H9 (cell line): Measurements from ENCODE around the gene FCHO1. TPM values are rescaled to one million over a fixed set of nuclear protein-coding genes. Genes with fewer than 3 reads are reported as not detected.

Experiments used
- DNase-seq: peaks from one replicate; pipeline ENCODE4 v3.0.0-alpha.2; 2017
- H2AFZ ChIP-seq: one replicate; pipeline ENCODE4 v1.6.1; 2013; ENCODE audit warnings: mild to moderate bottlenecking, low read length, control low read depth, moderate library complexity
- H2AK5ac ChIP-seq: 2 replicates; pipeline ENCODE4 v1.6.1; 2013; ENCODE audit warnings: low read length, control low read depth, mixed read lengths; ENCODE audit not compliant: insufficient read length
- H2BK120ac ChIP-seq: one replicate; pipeline ENCODE4 v1.6.1; 2013; ENCODE audit warnings: low read depth, mild to moderate bottlenecking, low read length, control low read depth, inconsistent platforms; ENCODE audit not compliant: poor library complexity, severe bottlenecking
- H2BK12ac ChIP-seq: 2 replicates; pipeline ENCODE4 v1.6.1; 2013; ENCODE audit warnings: low read length, control low read depth, mixed read lengths, low read depth; ENCODE audit not compliant: insufficient read length
- H2BK15ac ChIP-seq: 2 replicates; pipeline ENCODE4 v1.6.1; 2013; ENCODE audit warnings: low read depth, low read length, control low read depth
- H2BK20ac ChIP-seq: one replicate; pipeline ENCODE4 v1.6.1; 2013; ENCODE audit warnings: low read depth, mild to moderate bottlenecking, low read length, control low read depth, inconsistent platforms; ENCODE audit not compliant: poor library complexity, severe bottlenecking
- H2BK5ac ChIP-seq: 2 replicates; pipeline ENCODE4 v1.6.1; 2013; ENCODE audit warnings: low read length, control low read depth, mixed read lengths; ENCODE audit not compliant: insufficient read length
- H3K14ac ChIP-seq: 2 replicates; pipeline ENCODE4 v1.6.1; 2013; ENCODE audit warnings: low read length, control low read depth; ENCODE audit not compliant: insufficient read depth
- H3K18ac ChIP-seq: 2 replicates; pipeline ENCODE4 v1.6.1; 2013; ENCODE audit warnings: low read depth, mild to moderate bottlenecking, mixed read lengths, low read length, control low read depth; ENCODE audit not compliant: insufficient read length
- H3K23ac ChIP-seq: 2 replicates; pipeline ENCODE4 v1.6.1; 2013; ENCODE audit warnings: low read length, control low read depth, mixed read lengths, low read depth; ENCODE audit not compliant: insufficient read length
- H3K23me2 ChIP-seq: 2 replicates; pipeline ENCODE4 v1.6.1; 2013; ENCODE audit warnings: low read depth, mild to moderate bottlenecking, mixed read lengths, low read length, control low read depth; ENCODE audit not compliant: insufficient read length, poor library complexity, severe bottlenecking
- H3K27ac ChIP-seq: 2 replicates; pipeline ENCODE4 v1.5.1; 2013; ENCODE audit warnings: low read length, control low read depth, mixed read lengths, low read depth; ENCODE audit not compliant: insufficient read length
- H3K27me3 ChIP-seq: 2 replicates; pipeline ENCODE4 v1.6.1; 2013; ENCODE audit warnings: low read length, control low read depth, inconsistent platforms; ENCODE audit not compliant: insufficient read depth
- H3K4ac ChIP-seq: 2 replicates; pipeline ENCODE4 v1.6.1; 2013; ENCODE audit warnings: low read depth, mild to moderate bottlenecking, control low read depth, inconsistent platforms, low read length, moderate library complexity
- H3K4me1 ChIP-seq: 2 replicates; pipeline ENCODE4 v1.6.1; 2013; ENCODE audit warnings: low read length, control low read depth, inconsistent platforms; ENCODE audit not compliant: insufficient read depth
- H3K4me2 ChIP-seq: 2 replicates; pipeline ENCODE4 v1.6.1; 2013; ENCODE audit warnings: low read length, control low read depth, mixed read lengths; ENCODE audit not compliant: insufficient read length, insufficient read depth
- H3K56ac ChIP-seq: 2 replicates; pipeline ENCODE4 v1.6.1; 2013; ENCODE audit warnings: low read depth, mild to moderate bottlenecking, mixed read lengths, low read length, control low read depth; ENCODE audit not compliant: insufficient read length
- H3K79me1 ChIP-seq: 2 replicates; pipeline ENCODE4 v1.6.1; 2013; ENCODE audit warnings: low read depth, mild to moderate bottlenecking, moderate library complexity, low read length, control low read depth, inconsistent platforms; ENCODE audit not compliant: insufficient read depth, poor library complexity, severe bottlenecking
- H3K79me2 ChIP-seq: 2 replicates; pipeline ENCODE4 v1.6.1; 2013; ENCODE audit warnings: low read length, control low read depth, inconsistent platforms; ENCODE audit not compliant: insufficient read depth
- H3K9ac ChIP-seq: 2 replicates; pipeline ENCODE4 v1.6.1; 2013; ENCODE audit warnings: low read length, control low read depth, mixed read lengths; ENCODE audit not compliant: insufficient read length; ENCODE audit errors: extremely low read depth
- H3K9me3 ChIP-seq: one replicate; pipeline ENCODE4 v1.6.1; 2013; ENCODE audit warnings: low read depth, low read length, inconsistent platforms; ENCODE audit not compliant: control insufficient read depth
- H3T11ph ChIP-seq: one replicate; pipeline ENCODE4 v1.6.1; 2013; ENCODE audit warnings: mild to moderate bottlenecking, low read length, control low read depth, inconsistent platforms
- H4K20me1 ChIP-seq: one replicate; pipeline ENCODE4 v1.6.1; 2013; ENCODE audit not compliant: control insufficient read depth, insufficient read length, insufficient read depth
- H4K5ac ChIP-seq: 2 replicates; pipeline ENCODE4 v1.6.1; 2013; ENCODE audit warnings: low read depth, mild to moderate bottlenecking, mixed read lengths, low read length, control low read depth; ENCODE audit not compliant: insufficient read length
- H4K8ac ChIP-seq: replicated peaks from 2 replicates; pipeline ENCODE4 v1.6.1; 2013; ENCODE audit warnings: low read length, control low read depth, mixed read lengths, low read depth; ENCODE audit not compliant: insufficient read length
- H4K91ac ChIP-seq: 2 replicates; pipeline ENCODE4 v1.6.1; 2013; ENCODE audit warnings: low read depth, mild to moderate bottlenecking, moderate library complexity, mixed read lengths, low read length, control low read depth; ENCODE audit not compliant: insufficient read length
- H3K27ac Mint-ChIP-seq, 3 experiments: 2 replicates in 2 of 3; 3 replicates in 1 of 3; pipeline ENCODE4 v1.8.0; 2020 to 2021; ENCODE audit warnings: mixed read lengths in 3 of 3, mild to moderate bottlenecking in 1 of 3, moderate library complexity in 1 of 3
- H3K27me3 Mint-ChIP-seq: 2 replicates; pipeline ENCODE4 v1.8.0; 2021; ENCODE audit warnings: low read depth, mild to moderate bottlenecking, moderate library complexity, mixed read lengths
- H3K36me3 Mint-ChIP-seq, 3 experiments: 2 replicates in 2 of 3; 3 replicates in 1 of 3; pipeline ENCODE4 v1.8.0; 2020 to 2021; ENCODE audit warnings: low read depth in 3 of 3, mixed read lengths in 3 of 3; ENCODE audit not compliant: insufficient read depth in 1 of 3
- H3K4me1 Mint-ChIP-seq, 2 experiments: 2 replicates each; pipeline ENCODE4 v1.8.0; 2020; ENCODE audit warnings: mixed read lengths in 2 of 2
- H3K4me3 Mint-ChIP-seq, 2 experiments: 2 replicates in 1 of 2; 3 replicates in 1 of 2; pipeline ENCODE4 v1.8.0; 2020 to 2021; ENCODE audit warnings: mild to moderate bottlenecking in 2 of 2, mixed read lengths in 2 of 2, moderate library complexity in 1 of 2
- H3K9me3 Mint-ChIP-seq, 2 experiments: 2 replicates in 1 of 2; 3 replicates in 1 of 2; pipeline ENCODE4 v1.8.0; 2020; ENCODE audit warnings: mild to moderate bottlenecking in 2 of 2, mixed read lengths in 2 of 2, moderate library complexity in 1 of 2
- CTCF ChIP-seq: fragments of 200-600 bp; sonication (generic); conservative IDR thresholded peaks from 3 replicates; pipeline ENCODE4 v1.8.0; 2021; ENCODE audit warnings: antibody characterized with exemption, mild to moderate bottlenecking
- WGBS: extraction: QIAGEN DNeasy Blood & Tissue Kit; methylation state at CpG from one replicate; pipeline ENCODE4 v1.1.7; 2013; ENCODE audit warnings: missing lambda C conversion rate, low lambda C conversion rate, mixed read lengths; ENCODE audit not compliant: insufficient read length; ENCODE audit errors: extremely low coverage; 5-methylcytosine and 5-hydroxymethylcytosine counted together
- total RNA-seq: library from RNA; stranded (reverse); gene quantifications from 2 replicates; pipeline ENCODE4 v1.2.1, GENCODE V29; 2021

FCHO1 gene
- total RNA-seq, 1 experiment from 2014 or later, result 13.1 TPM

DNA sequence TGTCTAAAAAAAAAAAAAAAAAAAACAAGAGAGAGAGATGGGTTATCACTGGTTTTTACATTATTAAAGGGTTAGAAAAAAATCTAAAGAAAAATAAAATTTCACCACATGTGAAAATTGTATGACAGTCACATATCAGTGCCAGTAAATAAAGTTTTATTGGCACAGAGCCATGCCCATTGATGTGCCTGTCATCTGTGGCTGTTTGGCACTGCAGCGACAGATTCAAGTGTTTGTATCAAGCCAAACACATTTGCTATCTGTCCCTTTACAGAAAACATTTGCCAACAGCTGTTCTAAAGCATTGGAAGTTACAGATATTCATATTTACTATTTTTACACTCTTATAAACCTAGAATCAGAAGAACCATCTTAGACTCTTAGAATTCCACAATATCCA, 16.3 kb downstream of the FCHO1 start:
- H3K27me3 ChIP-seq, result no peaks in the 10 kb centered on the region
- no peak overlapping the region for H2BK120ac ChIP-seq
- no peak for DNase-seq
- no peak overlapping the region for H2BK20ac ChIP-seq
- H3K23me2 ChIP-seq, result no peaks in the 10 kb centered on the region
- no CpG with 5 or more reads among the region's 1 CpG for WGBS
- H2BK5ac ChIP-seq, result no peak overlapping the region
- no peak overlapping the region for H4K8ac ChIP-seq
- Mint-ChIP-seq H3K36me3 (peaks cover 3 to 34% (median 10%) of the 10 kb centered on the region in 3 experiments), H3K27me3 (no peaks in the 10 kb centered on the region), H3K9me3 (no peaks in the 10 kb centered on the region; a peak in 1 of 5 replicates), H3K27ac (no peak overlapping the region), H3K4me1 (peaks cover 3 to 10% of the 10 kb centered on the region in 2 experiments), H3K4me3 (no peak overlapping the region)
- no peak for TF ChIP-seq CTCF
- H3K9ac ChIP-seq, result no peak overlapping the region
- no peak overlapping the region for H2BK12ac ChIP-seq
- no peak overlapping the region for H3K23ac ChIP-seq
- no peak overlapping the region for H4K91ac ChIP-seq
- no peak overlapping the region for H3K18ac ChIP-seq
- no peaks in the 10 kb centered on the region for H3K4me1 ChIP-seq
- no peaks in the 10 kb centered on the region for H3K79me1 ChIP-seq
- no peak overlapping the region for H3K4me2 ChIP-seq
- H3T11ph ChIP-seq, result no peak overlapping the region
- H3K56ac ChIP-seq, result no peak overlapping the region
- H3K27ac ChIP-seq, result no peak overlapping the region
- H4K20me1 ChIP-seq, result no peaks in the 10 kb centered on the region
- no peaks in the 10 kb centered on the region for H3K9me3 ChIP-seq
- no peak overlapping the region for H2AFZ ChIP-seq
- H3K14ac ChIP-seq, result no peak overlapping the region
- H3K79me2 ChIP-seq, result no peaks in the 10 kb centered on the region
- no peak overlapping the region for H3K4ac ChIP-seq
- no peak overlapping the region for H4K5ac ChIP-seq
- H2BK15ac ChIP-seq, result no peak overlapping the region
- H2AK5ac ChIP-seq, result no peak overlapping the region
